K562 (cell line): ENCODE data around the gene PLXDC1. TPM values are rescaled to one million over a fixed set of nuclear protein-coding genes. Genes with fewer than 3 reads are reported as not detected.

ENCODE experiments used
- ATAC-seq: fragments of 200-7000 bp; cut with Tn5 transposase; 3 replicates; pipeline ENCODE4 v1.9.1; 2020; ENCODE audit warnings: moderate library complexity
- BruUV-seq: library from RNA; stranded (reverse); fragments of 400-500 nt; replicated peaks from 2 replicates; lab custom pipeline; 2021; lab: Mats Ljungman, UMichigan
- CTCF ChIA-PET: fragments of 300-600 bp; formaldehyde crosslinking; extraction: SDS; loops from one replicate; lab custom pipeline; 2021; ENCODE audit warnings: low intra/inter-chr PET ratio; lab: Yijun Ruan, JAX
- POLR2A ChIA-PET: fragments of 300-600, 350-650 bp; sonication (Branson Sonifier 250); formaldehyde crosslinking; extraction: SDS; loops from one replicate; lab custom pipeline; 2021; ENCODE audit warnings: antibody characterized with exemption, inconsistent platforms; lab: Yijun Ruan, JAX
- DNase-seq, 4 experiments: peaks; one replicate each; pipeline versions ENCODE4 v3.0.0 to v3.0.0-alpha.2; 2011 to 2018; ENCODE audit warnings: low spot score in 3 of 4, mixed read lengths in 3 of 4; ENCODE audit errors: extremely low read depth in 1 of 4
- FAIRE-seq: peaks from 2 replicates; lab custom pipeline; 2011; peaks lifted over from hg19 to GRCh38; lab: Jason Lieb, UNC
- H2AFZ ChIP-seq: 2 replicates; pipeline ENCODE4 v1.6.0; 2011; ENCODE audit warnings: low read depth, low read length, control low read depth, inconsistent platforms
- H3K27ac ChIP-seq: fragments of 200-600 bp; 3 replicates; pipeline ENCODE4 v1.8.0; 2011; ENCODE audit warnings: low read depth, mild to moderate bottlenecking, control low read depth, inconsistent platforms, low read length, moderate library complexity, mixed read lengths; ENCODE audit errors: extremely low read depth
- H3K27me3 ChIP-seq, 2 experiments: fragments of 300-600 bp in 1 of 2; 2 replicates in 1 of 2; 3 replicates in 1 of 2; pipeline versions ENCODE4 v1.6.0 to v1.8.0; 2011; ENCODE audit warnings: inconsistent platforms in 2 of 2, low read length in 2 of 2, mild to moderate bottlenecking in 1 of 2, mixed read lengths in 1 of 2, moderate library complexity in 1 of 2; ENCODE audit not compliant: control insufficient read depth in 2 of 2, insufficient read depth in 2 of 2
- H3K36me3 ChIP-seq: fragments of 300-600 bp; 3 replicates; pipeline ENCODE4 v1.8.0; 2011; ENCODE audit warnings: mild to moderate bottlenecking, low read length, inconsistent platforms; ENCODE audit not compliant: control insufficient read depth, insufficient read depth
- H3K4me1 ChIP-seq, 2 experiments: fragments of 200-600 bp in 1 of 2; replicated peaks in 1 of 2; 2 replicates in 1 of 2; 3 replicates in 1 of 2; pipeline versions ENCODE4 v1.5.1 to v1.8.0; 2011; ENCODE audit warnings: inconsistent platforms in 2 of 2, low read length in 2 of 2, mild to moderate bottlenecking in 1 of 2, mixed read lengths in 1 of 2, moderate library complexity in 1 of 2; ENCODE audit not compliant: control insufficient read depth in 2 of 2, insufficient read depth in 2 of 2
- H3K4me2 ChIP-seq: 2 replicates; pipeline ENCODE4 v1.6.1; 2011; ENCODE audit warnings: low read length, control low read depth, inconsistent platforms, mixed read lengths; ENCODE audit not compliant: insufficient read depth
- H3K4me3 ChIP-seq: fragments of 200-600 bp; sonication (generic), shearing (Covaris generic); 2 replicates; pipeline ENCODE4 v1.5.1; 2016; ENCODE audit warnings: control low read depth, inconsistent platforms
- H3K79me2 ChIP-seq: fragments of 200-600 bp; 3 replicates; pipeline ENCODE4 v1.8.0; 2011; ENCODE audit warnings: low read length, inconsistent platforms; ENCODE audit not compliant: control insufficient read depth, insufficient read depth
- H3K9ac ChIP-seq, 2 experiments: 2 replicates each; pipeline versions ENCODE4 v1.6.0 to v1.6.1; 2011; ENCODE audit warnings: low read depth in 2 of 2, low read length in 2 of 2, control low read depth in 1 of 2, inconsistent platforms in 1 of 2, mild to moderate bottlenecking in 1 of 2, mixed read lengths in 1 of 2; ENCODE audit not compliant: insufficient read depth in 1 of 2
- H3K9me1 ChIP-seq: one replicate; pipeline ENCODE4 v1.6.0; 2011; ENCODE audit warnings: inconsistent platforms, mild to moderate bottlenecking, low read length, moderate library complexity; ENCODE audit not compliant: control insufficient read depth, insufficient read depth
- H3K9me3 ChIP-seq: replicated peaks from 2 replicates; pipeline ENCODE4 v1.5.1; 2011; ENCODE audit warnings: low read depth, low read length, inconsistent platforms; ENCODE audit not compliant: control insufficient read depth, insufficient read depth
- H4K20me1 ChIP-seq: replicated peaks from 2 replicates; pipeline ENCODE4 v1.6.1; 2011; ENCODE audit warnings: low read length, inconsistent platforms, mixed read lengths; ENCODE audit not compliant: control insufficient read depth, insufficient read depth
- ERF ChIP-seq: fragments of 450-650 bp; formaldehyde crosslinking; IDR thresholded peaks from 2 replicates; pipeline ENCODE4 v1.4.0; 2020; ENCODE audit warnings: mild to moderate bottlenecking, mixed read lengths
- GATAD2A ChIP-seq: fragments of 450-650 bp; IDR thresholded peaks from 2 replicates; pipeline ENCODE4 v1.6.1; 2017
- NCOA6 ChIP-seq: fragments of 450-650 bp; IDR thresholded peaks from 2 replicates; pipeline ENCODE4 v1.6.1; 2017; ENCODE audit warnings: mild to moderate bottlenecking
- NR2F6 ChIP-seq: fragments of 450-650 bp; formaldehyde crosslinking; IDR thresholded peaks from 2 replicates; pipeline ENCODE4 v1.4.0; 2020; ENCODE audit warnings: mild to moderate bottlenecking
- PHB ChIP-seq: fragments of 250-450 bp; sonication (Bioruptor Pico); IDR thresholded peaks from 2 replicates; pipeline ENCODE4 v1.5.0; 2021
- PTRF ChIP-seq: fragments of 450-650 bp; IDR thresholded peaks from 2 replicates; pipeline ENCODE4 v1.6.1; 2016; ENCODE audit warnings: mild to moderate bottlenecking, missing genetic modification characterization, missing compliant biosample characterization
- SMARCC2 ChIP-seq: fragments of 450-650 bp; IDR thresholded peaks from 2 replicates; pipeline ENCODE4 v1.6.1; 2017; ENCODE audit warnings: antibody characterized with exemption, moderate library complexity, mild to moderate bottlenecking, low read depth
- ZFP91 ChIP-seq: sonication (generic); formaldehyde crosslinking; IDR thresholded peaks from 2 replicates; pipeline ENCODE4 v1.8.0; 2022; ENCODE audit warnings: mild to moderate bottlenecking, missing genetic modification reagents
- ZNF121 ChIP-seq: sonication (generic); formaldehyde crosslinking; conservative IDR thresholded peaks from 2 replicates; pipeline ENCODE4 v1.8.0; 2022; ENCODE audit warnings: missing genetic modification reagents
- ZNF717 ChIP-seq: fragments of 250-450 bp; sonication (Bioruptor Pico); IDR thresholded peaks from 2 replicates; pipeline ENCODE4 v1.5.0; 2021
- WGBS: fragments of 100-300 bp; shearing (Covaris generic); methylation state at CpG from one replicate; pipeline ENCODE4 v1.1.6; 2016; ENCODE audit warnings: low coverage, mixed read lengths; ENCODE audit not compliant: insufficient coverage; ENCODE audit errors: missing lambda C conversion rate; 5-methylcytosine and 5-hydroxymethylcytosine counted together
- in situ Hi-C: fragments of 300-500 bp; cut with MboI; formaldehyde crosslinking; loops from 4 replicates; pipeline ENCODE4 v1.15.0; 2018; ENCODE audit warnings: inconsistent platforms, mixed read lengths
- intact Hi-C: fragments of 100-400 bp; cut with micrococcal nuclease; formaldehyde crosslinking; loops from 2 replicates; pipeline ENCODE4 v1.14.2; 2022
- polyA plus RNA-seq, 8 experiments: library from polyadenylated mRNA; depleted of rRNA in 4 of 8; stranded (reverse) in 5 of 8; unstranded in 3 of 8; fragments of >200 nt; fragmentation: Nextera tagmentation in 2 of 8; fragmentation: Illumina TruSeq in 1 of 8; extraction: Ambion mirVana in 2 of 8; extraction: Trizol in 1 of 8; gene quantifications; 2 replicates each; pipeline versions ENCODE4 v1.2.1 to v1.2.3, GENCODE V29; 2011 to 2014; ENCODE audit warnings: inconsistent platforms in 1 of 8, missing spikeins in 1 of 8
- total RNA-seq, 7 experiments: library from RNA; depleted of rRNA in 6 of 7; stranded (reverse); fragments of >200 nt in 6 of 7; fragmentation: Illumina TruSeq in 2 of 7; extraction: Trizol in 2 of 7; gene quantifications; 2 replicates each; pipeline versions ENCODE4 v1.2.1 to v1.2.3, GENCODE V29; 2011 to 2021; ENCODE audit warnings: low replicate concordance in 1 of 7

Gene PLXDC1
- total and polyA plus RNA-seq, 9 of the 15 experiments (the other 6 are each of a cell fraction or from before 2014, with no cell fraction given), result not detected

GRCh38 chr17:39173526-39174274, 22.3 kb upstream of the PLXDC1 start (continued):
- TF ChIP-seq ZFP91 (CRISPR knock-in tag), result no peak

GRCh38 chr17:39173080-39173479, 21.6 kb upstream of the PLXDC1 start:
- H3K4me1 ChIP-seq, result peaks cover 7 to 33% of the 10 kb centered on the region in 2 experiments
- TF ChIP-seq PHB, result no peak
- TF ChIP-seq GATAD2A, result no peak
- TF ChIP-seq ZNF717, result no peak
- no peak for TF ChIP-seq ERF (CRISPR knock-in tag)
- TF ChIP-seq NCOA6, result no peak
- no peak for TF ChIP-seq ZNF121
- no peak for TF ChIP-seq SMARCC2
- TF ChIP-seq NR2F6 (CRISPR knock-in tag), result no peak
- no peak for TF ChIP-seq PTRF

More at GRCh38 chr17:39173080-39173479, 21.6 kb upstream of the PLXDC1 start:
- Histone ChIP-seq H3K36me3 (peaks cover 12% of the 10 kb centered on the region; the same call in 2 of the 3 replicates), H3K79me2 (no peaks in the 10 kb centered on the region), H3K27ac (no peak overlapping the region), H3K9me1 (peaks cover 5% of the 10 kb centered on the region), H3K9me3 (no peaks in the 10 kb centered on the region), H2AFZ (no peak overlapping the region), H4K20me1 (peaks cover 6% of the 10 kb centered on the region), H3K27me3 (no peaks in the 10 kb centered on the region), H3K9ac (no peak overlapping the region), H3K4me3 (no peak overlapping the region), H3K4me2 (no peak overlapping the region)
- BruUV-seq, result no TSS peak
- in situ Hi-C loops (no loop called here), intact Hi-C loops (no loop called here)
- no peak for FAIRE-seq
- DNase-seq, result no peak
- POLR2A ChIA-PET, result interaction anchor here (0.6 to 2.5 kb wide), 3 partner anchors 8 to 629 kb away, joined by 3 to 14 read pairs (median 3); no protein-coding TSS in a partner anchor
- CTCF ChIA-PET, result no interaction called here
- no peak for ATAC-seq
- 58% methylated on average over 5 of the region's 5 CpGs for WGBS
